Neural cell (in vitro differentiated cells): ENCODE results near the gene ALDH3B2. TPM values are rescaled to one million over a fixed set of nuclear protein-coding genes. Genes with fewer than 3 reads are reported as not detected.

ENCODE experiments used
- H2AFZ ChIP-seq: fragments of 200-600, 300-800 bp; sonication (generic), shearing (Covaris generic); 2 replicates; pipeline ENCODE4 v1.6.0; 2014; ENCODE audit warnings: low read depth, mild to moderate bottlenecking, antibody characterized with exemption, low read length, moderate library complexity
- H3F3A ChIP-seq: fragments of 200-600 bp; shearing (Covaris generic); 2 replicates; pipeline ENCODE4 v1.6.1; 2016; ENCODE audit warnings: mild to moderate bottlenecking, moderate library complexity, mixed read lengths, antibody characterized with exemption, low read length; ENCODE audit not compliant: insufficient read depth, poor library complexity, severe bottlenecking
- H3K27ac ChIP-seq: fragments of 200-600, 300-800 bp; sonication (generic), shearing (Covaris generic); 2 replicates; pipeline ENCODE4 v1.5.1; 2014; ENCODE audit warnings: mild to moderate bottlenecking, low read length, moderate library complexity
- H3K27me3 ChIP-seq: fragments of 300-800, 200-600 bp; sonication (generic), shearing (Covaris generic); 2 replicates; pipeline ENCODE4 v1.6.0; 2014; ENCODE audit warnings: mild to moderate bottlenecking, low read depth, low read length, moderate library complexity; ENCODE audit not compliant: insufficient read depth
- H3K36me3 ChIP-seq: fragments of 300-800, 200-600 bp; sonication (generic), shearing (Covaris generic); 2 replicates; pipeline ENCODE4 v1.5.1; 2014; ENCODE audit warnings: mild to moderate bottlenecking, antibody characterized with exemption, low read length, moderate library complexity; ENCODE audit not compliant: insufficient read depth
- H3K4me2 ChIP-seq: fragments of 300-800, 200-600 bp; sonication (generic), shearing (Covaris generic); 2 replicates; pipeline ENCODE4 v1.6.0; 2014; ENCODE audit warnings: mild to moderate bottlenecking, low read length
- H3K4me3 ChIP-seq: fragments of 300-800, 200-600 bp; sonication (generic), shearing (Covaris generic); 2 replicates; pipeline ENCODE4 v1.5.1; 2014; ENCODE audit warnings: mild to moderate bottlenecking, low read length, moderate library complexity
- H3K79me2 ChIP-seq: fragments of 200-600 bp; shearing (Covaris generic); replicated peaks from 2 replicates; pipeline ENCODE4 v1.6.0; 2014; ENCODE audit warnings: mild to moderate bottlenecking, low read length, moderate library complexity; ENCODE audit not compliant: insufficient read depth
- H3K9ac ChIP-seq: fragments of 300-800, 200-600 bp; sonication (generic), shearing (Covaris generic); 2 replicates; pipeline ENCODE4 v1.6.1; 2016; ENCODE audit warnings: mild to moderate bottlenecking, low read length, mixed read lengths
- H3K9me2 ChIP-seq: fragments of 200-600 bp; shearing (Covaris generic); 2 replicates; pipeline ENCODE4 v1.6.1; 2016; ENCODE audit warnings: mild to moderate bottlenecking, low read length, mixed read lengths; ENCODE audit not compliant: insufficient read depth
- H3K9me3 ChIP-seq: fragments of 200-600, 300-800 bp; sonication (generic), shearing (Covaris generic); 2 replicates; pipeline ENCODE4 v1.6.1; 2016; ENCODE audit warnings: mild to moderate bottlenecking, mixed run types, low read length, moderate library complexity, mixed read lengths
- H4K20me1 ChIP-seq: fragments of 200-600 bp; shearing (Covaris generic); 2 replicates; pipeline ENCODE4 v1.6.1; 2016; ENCODE audit warnings: mild to moderate bottlenecking, mixed run types; ENCODE audit not compliant: insufficient read depth
- EZH2 ChIP-seq: fragments of 200-600, 300-800 bp; shearing (Covaris generic), sonication (generic); IDR thresholded peaks from 2 replicates; pipeline ENCODE4 v1.6.1; 2014; ENCODE audit warnings: antibody characterized with exemption, low read length, borderline replicate concordance, mild to moderate bottlenecking; ENCODE audit not compliant: insufficient read depth, poor library complexity, severe bottlenecking
- MXI1 ChIP-seq: fragments of 450-650 bp; conservative IDR thresholded peaks from 2 replicates; pipeline ENCODE4 v1.6.1; 2014; ENCODE audit warnings: antibody characterized with exemption, mild to moderate bottlenecking; ENCODE audit not compliant: poor library complexity, severe bottlenecking
- REST ChIP-seq: IDR thresholded peaks from 2 replicates; pipeline ENCODE4 v1.6.1; 2012; ENCODE audit warnings: borderline replicate concordance
- polyA plus RNA-seq: library from polyadenylated mRNA; depleted of rRNA; stranded (reverse); fragments of >200 nt; gene quantifications from 2 replicates; pipeline ENCODE4 v1.2.3, GENCODE V29; 2014

Gene ALDH3B2
- polyA plus RNA-seq, 1 donor from 2014 or later: not detected

- no peaks in the 10 kb centered on the region for H3F3A ChIP-seq
- no peaks in the 10 kb centered on the region for H3K79me2 ChIP-seq
- no peak overlapping the region for H3K4me3 ChIP-seq
- no peak overlapping the region for H3K9ac ChIP-seq
- no peak overlapping the region for H3K4me2 ChIP-seq
- no peaks in the 10 kb centered on the region for H3K27me3 ChIP-seq
- H4K20me1 ChIP-seq: no peaks in the 10 kb centered on the region
- no peaks in the 10 kb centered on the region for H3K9me3 ChIP-seq
- no peaks in the 10 kb centered on the region for H3K36me3 ChIP-seq
- TF ChIP-seq EZH2 (no peak), REST (no peak)
- no peak overlapping the region for H2AFZ ChIP-seq
- H3K9me2 ChIP-seq: no peaks in the 10 kb centered on the region
- H3K27ac ChIP-seq: no peak overlapping the region
These were observed 39.8 kb downstream of the ALDH3B2 start for GRCh38 chr11:67634366-67635230.

- no peaks in the 10 kb centered on the region for H4K20me1 ChIP-seq
- H3K4me2 ChIP-seq: no peak overlapping the region
- no peaks in the 10 kb centered on the region for H3K27me3 ChIP-seq
- no peak overlapping the region for H3K9ac ChIP-seq
- H3K9me2 ChIP-seq: no peaks in the 10 kb centered on the region
- no peaks in the 10 kb centered on the region for H3K36me3 ChIP-seq
- H3K4me3 ChIP-seq: no peak overlapping the region
- H3F3A ChIP-seq: no peaks in the 10 kb centered on the region
- H2AFZ ChIP-seq: no peak overlapping the region
- no peaks in the 10 kb centered on the region for H3K79me2 ChIP-seq
- TF ChIP-seq MXI1: no peak
- no peak for TF ChIP-seq REST
- H3K27ac ChIP-seq: no peak overlapping the region
- no peaks in the 10 kb centered on the region for H3K9me3 ChIP-seq
These were observed 40.6 kb downstream of the ALDH3B2 start for GRCh38 chr11:67633758-67634365.
